GM18498 (cell line): ENCODE results near the gene PLGLB1.
"Not testable (repeated sequence)": the region's sequence is repeated elsewhere in the genome, so short reads cannot be mapped to it uniquely, and the experiment has no call there.

Source experiments
- ATAC-seq: cut with Tn5 transposase; IDR thresholded peaks from one replicate; pipeline ENCODE4 v1.9.1; 2021; ENCODE audit warnings: mild to moderate bottlenecking, moderate library complexity; ENCODE audit not compliant: unreplicated experiment

PLGLB1 gene

GRCh38 chr2:87021744-87022143 lies at the start of gene PLGLB1:
TSS of gene PLGLB1 (minus strand) at chr2:87021844. CDS start at chr2:87021783, 61 bp downstream.
- ATAC-seq = not testable (repeated sequence)

- not testable (repeated sequence) for ATAC-seq
These were observed 42.7 kb upstream of the PLGLB1 start for GRCh38 chr2:87064305-87064704.

- ATAC-seq = not testable (repeated sequence)
These were observed 41.8 kb upstream of the PLGLB1 start for GRCh38 chr2:87063431-87063830.

- not testable (repeated sequence) for ATAC-seq
These were observed 39.9 kb upstream of the PLGLB1 start for GRCh38 chr2:87061519-87061918.

GRCh38 chr2:87057606-87058005 lies 36.0 kb upstream of the PLGLB1 start:
- ATAC-seq = not testable (repeated sequence)

GRCh38 chr2:87056843-87057242 lies 35.2 kb upstream of the PLGLB1 start:
- ATAC-seq = not testable (repeated sequence)

- not testable (repeated sequence) for ATAC-seq
These were observed 34.8 kb upstream of the PLGLB1 start for GRCh38 chr2:87056435-87056834.

- not testable (repeated sequence) for ATAC-seq
These were observed 32.7 kb upstream of the PLGLB1 start for GRCh38 chr2:87054375-87054774.

- ATAC-seq = not testable (repeated sequence)
These were observed 19.8 kb upstream of the PLGLB1 start for GRCh38 chr2:87041321-87041978.

- ATAC-seq = not testable (repeated sequence)
These were observed 7.0 kb upstream of the PLGLB1 start for GRCh38 chr2:87028607-87029006.

GRCh38 chr2:87026816-87027215 lies 5.2 kb upstream of the PLGLB1 start:
- ATAC-seq = not testable (repeated sequence)

GRCh38 chr2:87025927-87026326 lies 4.3 kb upstream of the PLGLB1 start:
- not testable (repeated sequence) for ATAC-seq

GRCh38 chr2:87023988-87024615 lies 2.5 kb upstream of the PLGLB1 start:
- not testable (repeated sequence) for ATAC-seq

- ATAC-seq = not testable (repeated sequence)
These were observed 601 bp downstream of the PLGLB1 start for GRCh38 chr2:87021043-87021442.

GRCh38 chr2:87019053-87019452 lies 2.6 kb downstream of the PLGLB1 start:
- ATAC-seq = not testable (repeated sequence)

GRCh38 chr2:87014489-87015169 lies 7.0 kb downstream of the PLGLB1 start:
- ATAC-seq = not testable (repeated sequence)

- not testable (repeated sequence) for ATAC-seq
These were observed 17.2 kb downstream of the PLGLB1 start for GRCh38 chr2:87004398-87004797.
